ENCODE measurements around the gene SLC25A46. TPM values are rescaled to one million over a fixed set of nuclear protein-coding genes. Genes with fewer than 3 reads are reported as not detected.
"Not testable (repeated sequence)": the region's sequence is repeated elsewhere in the genome, so short reads cannot be mapped to it uniquely, and the experiment has no call there.

The SLC25A46 gene
- total RNA-seq, result 45.0 TPM

- peak; percentile 91 for DNase-seq (ENCODE audit: low spot score)
Observed at GRCh38 chr5:110738812-110739651, at the start of gene SLC25A46. Gene SLC25A46 (plus strand): TSS chr5:110739007. CDS start chr5:110739120, 113 bp downstream.

DNA sequence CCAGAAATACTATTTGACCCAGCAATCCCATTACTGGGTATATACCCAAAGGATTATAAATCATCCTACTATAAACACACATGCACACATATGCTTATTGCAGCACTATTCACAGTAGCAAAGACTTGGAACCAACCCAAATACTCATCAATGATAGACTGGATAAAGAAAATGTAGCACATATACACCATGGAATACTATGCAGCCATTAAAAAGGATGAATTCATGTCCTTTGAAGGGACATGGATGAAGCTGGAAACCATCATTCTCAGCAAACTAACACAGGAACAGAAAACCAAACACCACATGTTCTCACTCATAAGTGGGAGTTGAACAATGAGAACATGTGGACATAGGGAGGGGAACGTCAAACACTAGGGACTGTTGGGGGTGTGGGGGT is 48.2 kb upstream of the SLC25A46 start:
- not testable (repeated sequence) for DNase-seq (ENCODE audit: low spot score)

DNA sequence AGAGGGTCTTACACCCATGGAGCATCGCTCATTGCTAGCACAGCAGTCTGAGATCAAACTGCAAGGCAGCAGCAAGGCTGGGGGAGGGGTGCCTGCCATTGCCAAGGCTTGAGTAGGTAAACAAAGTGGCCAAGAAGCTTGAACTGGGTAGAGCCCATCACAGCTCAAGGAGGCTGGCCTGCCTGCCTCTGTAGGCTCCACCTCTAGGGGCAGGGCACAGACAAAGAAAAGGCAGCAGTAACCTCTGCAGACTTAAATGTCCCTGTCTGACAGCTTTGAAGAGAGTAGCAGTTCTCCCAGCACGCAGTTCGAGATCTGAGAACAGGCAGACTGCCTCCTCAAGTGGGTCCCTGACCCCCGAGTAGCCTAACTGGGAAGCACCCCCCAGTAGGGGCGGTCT is 46.1 kb upstream of the SLC25A46 start:
- not testable (repeated sequence) for DNase-seq (ENCODE audit: low spot score)

DNA sequence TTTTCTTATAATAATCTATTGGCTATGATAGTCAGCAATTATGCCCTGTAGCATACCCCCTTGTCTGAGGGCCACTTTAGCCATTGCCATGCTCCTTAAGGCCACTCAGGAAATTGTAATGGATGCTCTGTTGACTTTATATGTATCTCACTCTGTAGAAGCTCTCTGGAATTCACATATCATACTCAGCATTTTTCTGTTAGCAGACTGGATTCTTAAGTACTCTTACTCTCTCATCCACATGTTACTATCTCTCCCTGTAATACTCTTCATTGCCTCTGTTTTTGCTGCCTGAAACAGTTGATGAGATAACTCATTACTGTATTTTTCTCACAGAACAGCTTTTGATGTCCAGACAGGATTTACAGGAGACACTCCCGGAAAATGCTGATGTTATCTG is 36.5 kb upstream of the SLC25A46 start:
- DNase-seq (ENCODE audit: low spot score), result no peak

- DNase-seq (ENCODE audit: low spot score), result no peak
Observed at GRCh38 chr5:110702704-110703103, 36.1 kb upstream of the SLC25A46 start.

GRCh38 chr5:110703481-110703880 is 35.3 kb upstream of the SLC25A46 start:
- no peak for DNase-seq (ENCODE audit: low spot score)

DNA sequence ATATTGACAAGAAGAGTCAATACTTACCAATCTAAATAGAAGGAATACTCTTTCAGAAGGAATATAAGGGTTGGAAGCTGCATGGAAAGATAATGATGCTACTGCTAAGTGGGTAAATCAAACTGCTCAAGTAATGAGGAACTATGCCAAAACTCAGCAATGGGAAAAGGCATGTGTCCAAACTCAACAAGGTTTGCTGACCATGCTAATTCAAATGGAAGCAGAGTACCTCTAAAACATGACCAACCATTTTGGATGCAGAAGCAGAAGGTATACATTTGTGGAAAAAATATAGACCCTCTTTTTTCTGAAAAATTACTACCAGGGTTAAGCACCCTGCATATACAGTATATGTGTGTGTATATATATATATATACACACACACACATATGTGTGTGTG is 33.5 kb upstream of the SLC25A46 start:
- no peak for DNase-seq (ENCODE audit: low spot score)

DNA sequence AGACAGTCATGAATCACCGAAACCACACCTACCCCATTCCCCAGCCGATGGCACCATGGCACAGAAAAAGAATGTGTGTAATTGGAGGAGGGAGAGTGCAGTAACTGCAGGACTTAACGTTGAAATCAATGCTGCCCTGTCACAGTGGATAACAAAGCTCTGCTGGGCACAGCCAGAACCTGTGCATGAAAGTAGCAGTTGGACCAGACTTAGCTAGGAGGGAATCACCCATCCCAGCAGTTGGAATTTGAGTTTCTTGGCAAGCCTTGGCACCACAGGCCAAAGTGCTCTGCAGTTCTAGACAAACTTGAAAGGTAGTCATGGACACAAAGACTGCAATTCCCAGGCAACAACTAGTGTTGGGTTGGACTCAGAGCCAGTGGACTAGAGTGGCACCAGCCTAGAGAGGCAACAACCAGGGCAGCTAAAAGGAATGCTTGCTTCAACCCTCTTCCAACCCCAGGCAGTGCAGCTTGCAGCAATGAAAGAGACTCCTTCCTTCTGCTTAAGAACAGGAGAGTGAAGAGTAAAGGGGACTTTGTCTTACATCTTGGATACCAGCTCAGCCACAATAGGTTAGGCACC is 31.5 kb upstream of the SLC25A46 start:
- DNase-seq (ENCODE audit: low spot score), result no peak

- DNase-seq (ENCODE audit: low spot score), result no peak
Observed at GRCh38 chr5:110716247-110717245, 22.3 kb upstream of the SLC25A46 start.

DNA sequence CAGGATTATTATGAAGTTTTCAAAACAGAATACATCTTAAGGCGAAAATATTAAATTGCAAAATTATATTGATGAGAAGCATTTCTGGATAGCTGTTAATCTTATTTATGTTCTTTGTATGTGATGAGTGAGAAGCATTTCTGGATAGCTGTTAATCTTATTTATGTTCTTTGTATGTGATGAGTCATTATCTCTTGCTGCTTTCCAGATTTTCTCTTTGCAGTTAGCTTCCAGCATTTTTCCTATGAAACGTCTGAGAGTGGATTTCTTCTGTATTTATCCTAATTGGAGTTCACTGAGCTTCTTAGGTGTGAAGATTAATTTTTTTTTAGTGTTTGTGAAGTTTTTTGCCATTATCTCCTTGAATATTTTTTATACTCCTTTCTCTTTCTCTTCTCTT is 20.5 kb upstream of the SLC25A46 start:
- DNase-seq (ENCODE audit: low spot score), result no peak

GRCh38 chr5:110726249-110727024 is 12.4 kb upstream of the SLC25A46 start, which contains the start of gene TMEM232:
Gene TMEM232 (minus strand): TSS chr5:110726671. CDS start chr5:110667352, 59,319 bp downstream.
- DNase-seq (ENCODE audit: low spot score), result peak; percentile 66

DNA sequence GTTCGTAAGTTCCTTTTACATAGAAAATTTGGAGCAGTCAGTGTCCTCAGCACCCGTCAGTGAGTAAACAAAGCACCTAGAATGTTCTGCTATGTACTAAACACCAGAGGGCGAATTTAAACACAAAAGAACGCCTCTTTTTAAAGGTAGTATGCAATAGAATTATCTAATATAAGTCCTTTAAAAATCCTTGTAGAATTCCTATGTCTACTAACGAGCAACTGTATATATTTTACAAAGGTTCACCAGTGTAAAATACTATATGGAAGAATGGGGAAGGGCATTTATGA is 11.8 kb upstream of the SLC25A46 start:
- DNase-seq (ENCODE audit: low spot score), result no peak

DNA sequence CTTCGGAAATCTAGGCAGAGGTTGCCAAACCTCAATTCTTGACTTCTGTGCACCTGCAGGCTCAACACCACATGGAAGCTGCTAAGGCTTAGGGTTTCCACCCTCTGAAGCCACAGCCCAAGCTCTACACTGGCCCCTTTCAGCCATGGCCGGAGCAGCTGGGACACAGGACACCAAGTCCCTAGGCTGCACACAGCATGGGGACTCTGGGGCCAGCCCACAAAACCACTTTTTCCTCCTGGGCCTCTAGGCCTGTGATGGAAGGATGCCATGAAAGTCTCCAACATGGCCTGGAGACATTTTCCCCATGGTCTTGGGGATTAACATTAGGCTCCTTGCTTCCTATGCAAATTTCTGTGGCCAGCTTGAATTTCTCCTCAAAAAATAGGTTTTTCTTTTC is 7.3 kb upstream of the SLC25A46 start:
- not testable (repeated sequence) for DNase-seq (ENCODE audit: low spot score)

DNA sequence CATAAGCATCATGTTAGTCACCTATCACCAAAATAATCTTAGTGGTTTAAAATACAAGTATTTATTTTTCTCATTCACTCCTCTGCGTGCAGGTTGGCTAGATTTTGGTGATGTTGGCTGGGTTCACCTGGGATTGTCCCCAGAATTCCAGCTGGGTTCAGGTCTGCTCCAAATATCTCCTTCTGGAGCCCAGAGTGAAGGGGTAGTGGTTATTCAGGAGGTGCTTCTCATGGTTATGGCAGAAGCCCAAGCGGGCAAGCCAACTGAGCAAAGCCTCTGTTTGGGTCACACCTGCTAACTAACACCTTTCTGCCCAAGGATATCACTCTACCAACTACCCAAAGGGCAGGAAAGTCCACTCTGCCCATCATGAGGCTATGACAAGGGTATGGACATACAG is 4.7 kb upstream of the SLC25A46 start:
- DNase-seq (ENCODE audit: low spot score), result no peak

DNA sequence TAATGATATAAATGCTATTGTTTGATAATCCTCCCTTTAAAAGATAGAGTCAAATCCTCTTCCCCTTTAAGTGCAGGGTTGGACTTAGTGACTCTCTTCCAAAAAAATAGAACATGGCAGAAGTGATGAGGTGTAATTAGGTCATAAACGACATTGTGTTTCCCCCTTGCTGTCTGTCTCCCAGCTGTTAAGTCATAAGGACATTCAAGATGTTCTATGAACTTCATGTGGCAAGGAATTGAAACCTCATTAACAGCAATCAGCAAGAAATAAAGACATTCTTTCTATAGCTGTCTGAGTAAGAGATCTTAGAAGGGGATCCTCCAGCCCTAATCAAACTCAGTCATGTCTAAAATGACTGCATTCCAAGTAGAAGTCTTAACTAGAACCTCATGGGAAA is 3.3 kb upstream of the SLC25A46 start:
- DNase-seq (ENCODE audit: low spot score), result no peak

GRCh38 chr5:110736753-110737152 is 2.1 kb upstream of the SLC25A46 start:
- no peak for DNase-seq (ENCODE audit: low spot score)

DNA sequence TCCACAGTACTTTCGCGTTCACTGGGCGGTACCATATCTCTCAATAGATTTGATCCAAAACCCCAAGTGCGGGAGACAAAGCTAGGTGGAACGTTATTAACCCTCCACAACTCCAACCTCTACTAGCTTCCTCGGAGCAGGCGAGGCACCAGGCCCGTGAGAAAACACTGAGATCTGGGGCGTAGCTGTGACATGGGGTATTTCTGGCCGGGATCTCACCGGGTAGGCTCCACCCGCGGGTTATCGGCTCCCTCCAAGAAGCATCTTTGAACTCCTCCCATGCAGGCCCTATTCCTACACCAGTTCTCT is 350 bp upstream of the SLC25A46 start:
- DNase-seq (ENCODE audit: low spot score), result no peak

GRCh38 chr5:110751902-110752762 is 13.3 kb downstream of the SLC25A46 start:
- DNase-seq (ENCODE audit: low spot score), result no peak

DNA sequence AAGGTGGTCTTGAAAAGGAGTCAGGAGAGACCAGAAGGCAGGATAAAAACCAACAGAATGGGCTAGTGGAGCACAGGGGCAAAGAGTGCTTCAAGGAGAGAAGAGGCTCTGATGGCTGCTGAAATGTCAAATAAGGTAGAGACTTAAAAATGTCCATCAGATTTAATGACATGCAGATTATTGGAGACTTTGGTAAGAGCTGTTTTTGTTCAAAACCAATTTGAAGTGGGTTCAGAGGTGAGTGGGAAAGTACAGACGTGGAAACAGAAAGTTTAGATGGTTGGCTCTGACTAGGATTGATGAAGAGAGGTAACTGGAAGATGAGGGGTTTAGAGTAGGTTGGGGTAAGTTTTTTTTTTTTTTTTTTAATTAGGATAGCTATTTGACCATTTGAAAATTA is 14.1 kb downstream of the SLC25A46 start:
- DNase-seq (ENCODE audit: low spot score), result no peak

DNA sequence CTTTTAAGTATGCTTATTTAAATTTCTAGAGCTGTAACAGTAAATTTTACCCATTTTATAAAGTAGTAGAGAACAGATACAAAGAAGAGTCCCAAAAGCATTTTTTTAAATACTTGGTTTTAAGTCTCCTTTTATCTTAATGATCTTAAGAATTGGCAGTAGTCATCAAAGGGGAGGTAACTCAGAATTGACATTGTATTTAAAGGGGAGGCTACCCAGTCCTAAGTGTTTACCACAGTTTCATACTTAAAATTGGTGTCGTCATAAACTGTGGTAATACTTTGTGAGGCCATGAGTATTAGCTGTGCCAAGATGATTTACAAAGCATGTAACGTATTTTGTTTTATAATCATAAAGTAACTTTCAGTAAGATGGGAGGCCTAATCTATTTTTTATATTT is 14.8 kb downstream of the SLC25A46 start:
- no peak for DNase-seq (ENCODE audit: low spot score)

DNA sequence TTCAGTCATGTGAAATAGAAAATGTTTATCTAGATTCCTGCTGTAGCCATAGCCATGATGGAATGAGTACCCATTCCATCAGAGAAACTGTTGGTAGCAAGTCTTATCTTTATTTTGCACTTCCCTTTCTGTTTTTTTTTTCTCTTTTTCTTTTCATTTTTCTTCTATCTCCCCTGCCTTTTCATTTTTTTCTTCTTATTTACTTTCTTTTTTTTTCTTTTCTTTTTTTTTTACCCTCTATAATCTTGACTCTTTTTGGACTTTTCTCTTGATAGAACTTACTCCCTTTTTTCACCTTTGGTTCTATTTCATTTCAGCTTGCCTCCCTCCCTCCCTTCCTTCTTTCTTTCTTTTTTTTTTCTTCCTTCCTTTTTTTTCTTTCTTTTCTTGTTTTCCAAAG is 15.4 kb downstream of the SLC25A46 start:
- no peak for DNase-seq (ENCODE audit: low spot score)

Data from ureter (tissue), 1 donor.